ENCODE measurements around the gene SORD.
"Not testable (repeated sequence)": the region's sequence is repeated elsewhere in the genome, so short reads cannot be mapped to it uniquely, and the experiment has no call there.

The SORD gene

GRCh38 chr15:45023659-45024225 lies 747 bp downstream of the SORD start:
- Histone ChIP-seq H3K27ac (ENCODE audit: low read depth, low read length) (no peak overlapping the region), H3K79me2 (ENCODE audit: insufficient read depth, low read length) (no peaks in the 10 kb centered on the region), H3F3A (ENCODE audit: insufficient read depth) (no peaks in the 10 kb centered on the region), H3K9me3 (ENCODE audit: insufficient read depth, low read length) (no peaks in the 10 kb centered on the region), H3K4me3 (ENCODE audit: insufficient read depth, low read length, poor library complexity, severe bottlenecking) (peak overlapping the region; percentile 64), H4K20me1 (ENCODE audit: low read depth, low read length) (no peaks in the 10 kb centered on the region), H3K4me2 (ENCODE audit: low read depth, low read length, poor library complexity, severe bottlenecking) (peak overlapping the region; percentile 51), H3K9me2 (replicated peaks; ENCODE audit: insufficient read depth, low read length) (no peaks in the 10 kb centered on the region), H3K36me3 (ENCODE audit: low read length) (no peaks in the 10 kb centered on the region), H3K9ac (ENCODE audit: low read length) (peak overlapping the region; percentile 63), H3K27me3 (ENCODE audit: low read length) (no peaks in the 10 kb centered on the region), H2AFZ (ENCODE audit: low read depth, low read length, severe bottlenecking) (no peak overlapping the region)
- TF ChIP-seq, protein P1, sequence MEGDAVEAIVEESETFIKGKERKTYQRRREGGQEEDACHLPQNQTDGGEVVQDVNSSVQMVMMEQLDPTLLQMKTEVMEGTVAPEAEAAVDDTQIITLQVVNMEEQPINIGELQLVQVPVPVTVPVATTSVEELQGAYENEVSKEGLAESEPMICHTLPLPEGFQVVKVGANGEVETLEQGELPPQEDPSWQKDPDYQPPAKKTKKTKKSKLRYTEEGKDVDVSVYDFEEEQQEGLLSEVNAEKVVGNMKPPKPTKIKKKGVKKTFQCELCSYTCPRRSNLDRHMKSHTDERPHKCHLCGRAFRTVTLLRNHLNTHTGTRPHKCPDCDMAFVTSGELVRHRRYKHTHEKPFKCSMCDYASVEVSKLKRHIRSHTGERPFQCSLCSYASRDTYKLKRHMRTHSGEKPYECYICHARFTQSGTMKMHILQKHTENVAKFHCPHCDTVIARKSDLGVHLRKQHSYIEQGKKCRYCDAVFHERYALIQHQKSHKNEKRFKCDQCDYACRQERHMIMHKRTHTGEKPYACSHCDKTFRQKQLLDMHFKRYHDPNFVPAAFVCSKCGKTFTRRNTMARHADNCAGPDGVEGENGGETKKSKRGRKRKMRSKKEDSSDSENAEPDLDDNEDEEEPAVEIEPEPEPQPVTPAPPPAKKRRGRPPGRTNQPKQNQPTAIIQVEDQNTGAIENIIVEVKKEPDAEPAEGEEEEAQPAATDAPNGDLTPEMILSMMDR (IDR thresholded peaks at IDR 0.05; ENCODE audit: insufficient read depth, low read length, poor library complexity, severe bottlenecking), result no peak
- TF ChIP-seq EZH2phosphoT487 (conservative IDR thresholded peaks at IDR 0.05; ENCODE audit: low read length), result no peak

- not testable (repeated sequence) for H2AFZ ChIP-seq (ENCODE audit: low read depth, low read length, severe bottlenecking); H3K36me3 ChIP-seq (ENCODE audit: low read length); H3K79me2 ChIP-seq (ENCODE audit: insufficient read depth, low read length); H3K4me3 ChIP-seq (ENCODE audit: insufficient read depth, low read length, poor library complexity, severe bottlenecking); H3K4me2 ChIP-seq (ENCODE audit: low read depth, low read length, poor library complexity, severe bottlenecking); H3K9ac ChIP-seq (ENCODE audit: low read length); H3K9me3 ChIP-seq (ENCODE audit: insufficient read depth, low read length); H3K27me3 ChIP-seq (ENCODE audit: low read length); H3K9me2 ChIP-seq (replicated peaks; ENCODE audit: insufficient read depth, low read length); H4K20me1 ChIP-seq (ENCODE audit: low read depth, low read length); H3F3A ChIP-seq (ENCODE audit: insufficient read depth); H3K27ac ChIP-seq (ENCODE audit: low read depth, low read length)
Observed at GRCh38 chr15:45024649-45025048, 1.7 kb downstream of the SORD start.

- H4K20me1 ChIP-seq (ENCODE audit: low read depth, low read length); H3K4me3 ChIP-seq (ENCODE audit: insufficient read depth, low read length, poor library complexity, severe bottlenecking); H3K9me2 ChIP-seq (replicated peaks; ENCODE audit: insufficient read depth, low read length); H3K9me3 ChIP-seq (ENCODE audit: insufficient read depth, low read length); H2AFZ ChIP-seq (ENCODE audit: low read depth, low read length, severe bottlenecking); H3K36me3 ChIP-seq (ENCODE audit: low read length); H3K79me2 ChIP-seq (ENCODE audit: insufficient read depth, low read length); H3F3A ChIP-seq (ENCODE audit: insufficient read depth); H3K27ac ChIP-seq (ENCODE audit: low read depth, low read length); H3K4me2 ChIP-seq (ENCODE audit: low read depth, low read length, poor library complexity, severe bottlenecking); H3K9ac ChIP-seq (ENCODE audit: low read length); H3K27me3 ChIP-seq (ENCODE audit: low read length): not testable (repeated sequence)
Observed at GRCh38 chr15:45025627-45026026, 2.6 kb downstream of the SORD start.

DNA sequence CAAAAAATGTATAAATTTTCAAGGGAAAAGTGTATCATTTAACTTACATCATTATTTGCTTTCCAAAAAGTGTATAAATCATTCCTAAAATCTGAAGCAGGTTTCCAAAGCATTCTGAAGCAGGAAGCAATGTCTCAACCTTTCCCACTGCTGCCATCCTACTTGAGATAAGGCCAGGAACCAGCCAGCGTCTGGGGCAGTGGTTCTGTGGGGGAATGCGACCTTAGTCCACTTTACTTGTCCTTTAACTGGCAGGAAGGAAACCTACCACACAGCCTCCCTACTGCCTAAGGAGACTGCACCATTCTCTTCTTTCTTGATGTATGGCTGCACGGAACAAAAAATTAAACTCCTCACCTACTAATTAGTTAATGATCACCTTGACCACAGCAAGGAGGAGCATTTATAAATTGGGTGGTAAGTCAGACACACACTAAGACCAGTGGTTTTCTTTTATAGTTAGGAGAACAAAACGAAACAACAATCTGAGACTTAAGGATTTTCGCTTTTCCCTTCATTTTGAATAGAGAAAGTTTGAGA lies 3.7 kb downstream of the SORD start:
- Histone ChIP-seq H3K27me3 (ENCODE audit: low read length) (no peaks in the 10 kb centered on the region), H3K27ac (ENCODE audit: low read depth, low read length) (no peak overlapping the region), H3K4me3 (ENCODE audit: insufficient read depth, low read length, poor library complexity, severe bottlenecking) (no peak overlapping the region), H3F3A (ENCODE audit: insufficient read depth) (no peaks in the 10 kb centered on the region), H3K9ac (ENCODE audit: low read length) (no peak overlapping the region), H3K9me3 (ENCODE audit: insufficient read depth, low read length) (peaks cover 8% of the 10 kb centered on the region; the same call in 1 of the 2 replicates), H3K36me3 (ENCODE audit: low read length) (0 out of 2 replicates have a peak, but pooled peaks cover 3% of the 10 kb centered on the region), H3K4me2 (ENCODE audit: low read depth, low read length, poor library complexity, severe bottlenecking) (no peak overlapping the region), H3K79me2 (ENCODE audit: insufficient read depth, low read length) (no peaks in the 10 kb centered on the region), H2AFZ (ENCODE audit: low read depth, low read length, severe bottlenecking) (no peak overlapping the region), H4K20me1 (ENCODE audit: low read depth, low read length) (no peaks in the 10 kb centered on the region), H3K9me2 (replicated peaks; ENCODE audit: insufficient read depth, low read length) (no peaks in the 10 kb centered on the region)
- TF ChIP-seq EZH2phosphoT487 (conservative IDR thresholded peaks at IDR 0.05; ENCODE audit: low read length), result no peak

DNA sequence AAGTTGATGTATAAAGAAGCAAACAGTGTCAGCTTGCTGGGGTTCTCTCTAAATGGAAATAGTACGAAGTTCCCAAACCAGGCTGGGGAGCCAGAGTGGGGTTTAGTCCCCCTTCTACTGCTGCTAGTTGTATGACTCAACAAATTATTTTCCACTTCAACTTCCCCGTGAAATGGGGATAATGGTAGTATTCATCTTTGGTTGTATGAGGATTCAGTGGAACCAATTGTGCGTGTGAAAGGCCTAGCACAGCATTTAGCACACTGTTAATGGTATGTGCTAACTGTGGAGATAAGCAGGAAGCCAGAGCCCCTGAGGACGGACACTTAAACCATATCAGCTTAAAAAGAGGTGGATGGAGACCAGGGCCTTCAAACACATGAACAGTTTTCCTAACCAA lies 4.2 kb downstream of the SORD start:
- peaks cover 8% of the 10 kb centered on the region; the same call in 1 of the 2 replicates for H3K9me3 ChIP-seq (ENCODE audit: insufficient read depth, low read length)
- H3F3A ChIP-seq (ENCODE audit: insufficient read depth), result no peaks in the 10 kb centered on the region
- no peak overlapping the region for H3K4me2 ChIP-seq (ENCODE audit: low read depth, low read length, poor library complexity, severe bottlenecking)
- no peak for TF ChIP-seq EZH2phosphoT487 (conservative IDR thresholded peaks at IDR 0.05; ENCODE audit: low read length)
- TF ChIP-seq, protein P1 (IDR thresholded peaks at IDR 0.05; ENCODE audit: insufficient read depth, low read length, poor library complexity, severe bottlenecking), result no peak
- H3K9ac ChIP-seq (ENCODE audit: low read length), result no peak overlapping the region
- H2AFZ ChIP-seq (ENCODE audit: low read depth, low read length, severe bottlenecking), result no peak overlapping the region
- no peaks in the 10 kb centered on the region for H3K9me2 ChIP-seq (replicated peaks; ENCODE audit: insufficient read depth, low read length)
- no peaks in the 10 kb centered on the region for H3K27me3 ChIP-seq (ENCODE audit: low read length)
- H3K36me3 ChIP-seq (ENCODE audit: low read length), result 0 out of 2 replicates have a peak, but pooled peaks cover 3% of the 10 kb centered on the region
- no peaks in the 10 kb centered on the region for H3K79me2 ChIP-seq (ENCODE audit: insufficient read depth, low read length)
- no peak overlapping the region for H3K4me3 ChIP-seq (ENCODE audit: insufficient read depth, low read length, poor library complexity, severe bottlenecking)
- H3K27ac ChIP-seq (ENCODE audit: low read depth, low read length), result no peak overlapping the region
- no peaks in the 10 kb centered on the region for H4K20me1 ChIP-seq (ENCODE audit: low read depth, low read length)
